Ishikawa (cell line): ENCODE data around the gene SNCAIP.

ENCODE experiments used
- CEBPB ChIP-seq: IDR thresholded peaks from 2 replicates; pipeline ENCODE4 v1.6.1; 2012
- CREB1 ChIP-seq: IDR thresholded peaks from 2 replicates; pipeline ENCODE4 v1.6.1; 2012; ENCODE audit warnings: low read depth
- EGR1 ChIP-seq: IDR thresholded peaks from 2 replicates; pipeline ENCODE4 v1.6.1; 2012
- EP300 ChIP-seq: IDR thresholded peaks from 2 replicates; pipeline ENCODE4 v1.6.1; 2012; ENCODE audit warnings: borderline replicate concordance
- FOXM1 ChIP-seq: IDR thresholded peaks from 2 replicates; pipeline ENCODE4 v1.6.1; 2012; ENCODE audit warnings: low read depth, borderline replicate concordance
- NFIC ChIP-seq: IDR thresholded peaks from 2 replicates; pipeline ENCODE4 v1.6.1; 2012
- RAD21 ChIP-seq: IDR thresholded peaks from 2 replicates; pipeline ENCODE4 v1.6.1; 2012; ENCODE audit warnings: low read depth
- TAF1 ChIP-seq: IDR thresholded peaks from 2 replicates; pipeline ENCODE4 v1.6.1; 2012; ENCODE audit warnings: low read depth, mild to moderate bottlenecking
- TCF12 ChIP-seq: IDR thresholded peaks from 2 replicates; pipeline ENCODE4 v1.6.1; 2012; ENCODE audit warnings: low read depth
- TEAD4 ChIP-seq: IDR thresholded peaks from 2 replicates; pipeline ENCODE4 v1.6.1; 2012
- YY1 ChIP-seq: IDR thresholded peaks from 2 replicates; pipeline ENCODE4 v1.6.1; 2012; ENCODE audit warnings: low read depth
- ZBTB7A ChIP-seq: IDR thresholded peaks from 2 replicates; pipeline ENCODE4 v1.6.1; 2012; ENCODE audit warnings: low read depth
- TF ChIP-seq, protein P1 (sequence below): IDR thresholded peaks from 2 replicates; pipeline ENCODE4 v1.6.1; 2012
- TF ChIP-seq, protein P2 (sequence below): IDR thresholded peaks from 2 replicates; pipeline ENCODE4 v1.6.1; 2012; ENCODE audit warnings: low read depth, mild to moderate bottlenecking
- TF ChIP-seq, protein P3 (sequence below): IDR thresholded peaks from 2 replicates; pipeline ENCODE4 v1.6.1; 2012

Gene SNCAIP

DNA sequence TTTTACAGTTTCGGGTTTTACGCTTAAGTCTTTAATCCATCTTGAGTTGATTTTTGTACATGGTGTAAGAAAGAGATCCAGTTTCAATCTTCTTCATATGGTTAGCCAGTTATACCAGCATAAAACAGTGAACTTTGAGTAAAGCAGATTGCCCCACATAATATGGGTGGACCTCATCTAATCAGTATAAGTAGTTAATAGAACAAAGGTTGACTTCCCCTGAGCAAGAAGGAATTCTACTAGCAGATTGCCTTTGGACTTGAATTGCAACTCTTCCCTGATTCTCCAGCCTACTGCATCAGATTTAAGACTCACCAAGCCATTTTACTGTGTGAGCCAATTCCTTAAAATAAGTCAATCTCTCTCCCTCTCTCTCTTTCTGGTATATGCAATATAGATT lies 173.2 kb downstream of the SNCAIP start:
- TF ChIP-seq, protein P1, sequence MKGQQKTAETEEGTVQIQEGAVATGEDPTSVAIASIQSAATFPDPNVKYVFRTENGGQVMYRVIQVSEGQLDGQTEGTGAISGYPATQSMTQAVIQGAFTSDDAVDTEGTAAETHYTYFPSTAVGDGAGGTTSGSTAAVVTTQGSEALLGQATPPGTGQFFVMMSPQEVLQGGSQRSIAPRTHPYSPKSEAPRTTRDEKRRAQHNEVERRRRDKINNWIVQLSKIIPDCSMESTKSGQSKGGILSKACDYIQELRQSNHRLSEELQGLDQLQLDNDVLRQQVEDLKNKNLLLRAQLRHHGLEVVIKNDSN = no peak
- TF ChIP-seq FOXM1 (no peak), YY1 (no peak), EGR1 (no peak), TAF1 (no peak), RAD21 (no peak), CREB1 (no peak), EP300 (no peak), TCF12 (no peak), TEAD4 (no peak), ZBTB7A (no peak), NFIC (no peak), CEBPB (no peak)
- TF ChIP-seq, protein P2, sequence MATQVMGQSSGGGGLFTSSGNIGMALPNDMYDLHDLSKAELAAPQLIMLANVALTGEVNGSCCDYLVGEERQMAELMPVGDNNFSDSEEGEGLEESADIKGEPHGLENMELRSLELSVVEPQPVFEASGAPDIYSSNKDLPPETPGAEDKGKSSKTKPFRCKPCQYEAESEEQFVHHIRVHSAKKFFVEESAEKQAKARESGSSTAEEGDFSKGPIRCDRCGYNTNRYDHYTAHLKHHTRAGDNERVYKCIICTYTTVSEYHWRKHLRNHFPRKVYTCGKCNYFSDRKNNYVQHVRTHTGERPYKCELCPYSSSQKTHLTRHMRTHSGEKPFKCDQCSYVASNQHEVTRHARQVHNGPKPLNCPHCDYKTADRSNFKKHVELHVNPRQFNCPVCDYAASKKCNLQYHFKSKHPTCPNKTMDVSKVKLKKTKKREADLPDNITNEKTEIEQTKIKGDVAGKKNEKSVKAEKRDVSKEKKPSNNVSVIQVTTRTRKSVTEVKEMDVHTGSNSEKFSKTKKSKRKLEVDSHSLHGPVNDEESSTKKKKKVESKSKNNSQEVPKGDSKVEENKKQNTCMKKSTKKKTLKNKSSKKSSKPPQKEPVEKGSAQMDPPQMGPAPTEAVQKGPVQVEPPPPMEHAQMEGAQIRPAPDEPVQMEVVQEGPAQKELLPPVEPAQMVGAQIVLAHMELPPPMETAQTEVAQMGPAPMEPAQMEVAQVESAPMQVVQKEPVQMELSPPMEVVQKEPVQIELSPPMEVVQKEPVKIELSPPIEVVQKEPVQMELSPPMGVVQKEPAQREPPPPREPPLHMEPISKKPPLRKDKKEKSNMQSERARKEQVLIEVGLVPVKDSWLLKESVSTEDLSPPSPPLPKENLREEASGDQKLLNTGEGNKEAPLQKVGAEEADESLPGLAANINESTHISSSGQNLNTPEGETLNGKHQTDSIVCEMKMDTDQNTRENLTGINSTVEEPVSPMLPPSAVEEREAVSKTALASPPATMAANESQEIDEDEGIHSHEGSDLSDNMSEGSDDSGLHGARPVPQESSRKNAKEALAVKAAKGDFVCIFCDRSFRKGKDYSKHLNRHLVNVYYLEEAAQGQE = no peak
- TF ChIP-seq, protein P3, sequence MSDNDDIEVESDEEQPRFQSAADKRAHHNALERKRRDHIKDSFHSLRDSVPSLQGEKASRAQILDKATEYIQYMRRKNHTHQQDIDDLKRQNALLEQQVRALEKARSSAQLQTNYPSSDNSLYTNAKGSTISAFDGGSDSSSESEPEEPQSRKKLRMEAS = no peak

DNA sequence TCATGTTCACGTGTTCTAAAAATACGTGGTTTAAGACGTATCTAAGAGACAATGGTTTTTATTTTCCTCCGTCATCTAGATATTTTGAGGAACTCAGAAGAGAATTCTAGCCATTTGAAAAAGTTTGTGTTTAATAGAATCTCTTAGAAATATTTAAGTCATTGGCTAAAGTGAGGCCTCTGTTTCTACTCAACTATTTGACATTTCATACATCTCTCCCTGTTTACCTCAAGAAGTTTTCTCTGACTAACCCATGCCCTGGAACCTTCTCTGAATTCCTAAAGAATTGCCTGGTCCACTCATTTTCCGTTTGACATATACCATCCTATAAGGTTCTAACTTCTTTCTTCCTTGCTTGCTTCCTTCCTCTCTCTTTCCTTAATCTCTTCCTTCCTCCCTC lies 178.7 kb downstream of the SNCAIP start:
- no peak for TF ChIP-seq CREB1
- TF ChIP-seq TEAD4 = no peak
- TF ChIP-seq RAD21 = no peak
- TF ChIP-seq, protein P1 = no peak
- TF ChIP-seq FOXM1 = no peak
- TF ChIP-seq NFIC = no peak
- TF ChIP-seq EP300 = no peak
- TF ChIP-seq CEBPB = no peak
- no peak for TF ChIP-seq TAF1
- no peak for TF ChIP-seq ZBTB7A

DNA sequence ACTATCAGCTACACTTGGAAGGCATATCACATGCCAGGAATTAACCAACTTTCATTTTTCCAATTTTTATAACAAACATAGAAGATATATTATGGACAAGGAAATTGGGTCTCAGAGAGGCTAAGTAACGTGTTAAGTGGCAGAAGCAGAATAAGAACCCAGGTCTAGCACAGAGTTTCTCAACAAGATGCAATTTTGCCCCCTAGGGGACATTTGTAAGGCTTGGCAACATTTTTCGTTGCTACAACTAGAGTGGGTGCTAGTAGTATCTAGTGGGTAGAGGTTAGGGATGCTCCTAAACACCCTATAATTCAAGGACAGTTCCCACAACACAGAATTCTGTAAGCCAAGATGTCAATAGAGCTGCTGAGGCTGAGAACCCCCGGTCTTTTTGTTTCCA lies 180.6 kb downstream of the SNCAIP start:
- TF ChIP-seq RAD21 (peak; percentile 31; the same call in 1 of the 2 replicates), EGR1 (no peak)

DNA sequence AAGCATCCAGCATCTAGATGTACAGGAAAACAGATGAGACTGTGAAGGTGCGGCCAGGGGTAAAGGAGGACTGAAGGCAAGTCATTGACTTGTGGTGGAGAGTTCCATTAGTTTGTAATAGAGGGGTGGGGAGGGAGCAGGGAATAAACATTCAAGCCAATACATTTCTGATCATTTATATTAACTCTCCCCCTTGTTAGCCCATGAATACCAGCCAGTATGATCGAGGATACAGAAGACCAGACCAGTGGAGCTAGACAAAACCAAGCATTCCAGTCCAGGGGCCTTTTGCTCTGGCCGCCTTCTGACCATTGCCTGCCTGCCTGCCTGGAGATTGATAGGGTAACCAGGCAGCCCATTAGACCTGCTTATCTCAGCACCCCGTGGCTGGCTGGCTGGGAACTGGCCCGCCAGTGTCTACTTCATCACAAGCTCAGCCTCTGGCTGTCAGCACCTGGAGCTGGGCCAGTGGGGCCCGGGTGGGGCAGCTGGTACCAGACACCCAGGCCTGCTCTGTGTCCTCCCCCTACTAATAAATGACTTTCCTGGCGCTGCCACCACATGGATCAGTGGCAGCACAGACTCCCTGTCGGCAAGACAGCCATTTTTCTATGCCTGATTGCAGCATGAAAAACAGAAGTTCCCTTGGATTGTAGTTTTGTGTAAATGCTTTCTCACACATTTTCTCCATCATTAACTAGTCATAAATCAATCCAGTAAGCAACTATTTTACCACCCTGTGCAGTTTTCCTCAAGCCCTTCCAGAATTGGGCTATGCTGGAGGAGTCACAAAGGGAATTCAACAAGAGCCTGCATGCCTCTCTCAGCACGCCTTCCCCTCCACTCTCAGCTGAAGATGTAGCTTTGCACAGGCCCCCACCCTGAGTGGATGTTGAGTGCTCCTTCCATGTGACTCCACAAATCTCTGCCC lies 181.3 kb downstream of the SNCAIP start:
- no peak for TF ChIP-seq ZBTB7A
- TF ChIP-seq NFIC = peak; percentile 86
- TF ChIP-seq, protein P1 = no peak
- TF ChIP-seq TCF12 = peak; percentile 47; the same call in 1 of the 2 replicates
- TF ChIP-seq YY1 = no peak

DNA sequence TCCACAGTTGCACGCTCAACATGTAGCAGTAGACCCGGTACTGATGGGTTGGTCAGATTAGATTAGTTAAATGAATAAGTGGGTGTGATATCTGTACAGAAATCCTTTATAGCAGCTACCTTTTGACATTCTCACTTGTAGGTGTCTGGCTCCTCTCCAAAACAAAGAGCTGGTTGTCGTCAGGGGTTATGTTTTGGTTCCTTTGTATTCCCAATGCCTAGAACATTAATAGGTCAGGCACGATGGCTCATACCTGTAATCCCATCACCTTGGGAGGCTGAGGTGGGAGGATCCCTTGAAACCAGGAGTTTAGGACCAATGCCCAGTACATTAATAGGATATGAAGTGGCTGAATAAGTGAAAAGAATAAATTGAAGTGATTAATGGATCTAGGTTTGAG lies 182.1 kb downstream of the SNCAIP start:
- TF ChIP-seq NFIC (no peak), EP300 (no peak), TCF12 (no peak), EGR1 (no peak), TEAD4 (no peak), RAD21 (no peak)
- TF ChIP-seq, protein P1 = no peak

DNA sequence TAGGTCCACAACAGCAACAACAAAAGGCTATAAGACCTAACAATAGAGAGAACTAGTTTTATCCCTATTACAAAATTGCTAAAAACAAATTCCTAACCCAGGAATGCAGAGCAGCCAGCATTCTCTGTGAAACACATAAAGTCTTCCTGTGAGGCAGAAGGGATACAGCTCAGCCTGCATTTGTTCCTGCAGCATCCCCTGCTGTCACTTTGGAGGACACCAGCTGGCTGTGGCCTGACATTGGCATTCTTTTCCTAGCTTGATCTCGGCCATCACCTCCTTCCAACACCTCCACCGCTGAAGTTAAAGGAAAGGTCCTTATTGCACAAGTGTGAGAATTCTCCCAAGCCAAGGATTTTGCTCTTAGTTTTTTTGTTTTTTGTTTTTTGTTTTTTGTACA lies 186.1 kb downstream of the SNCAIP start:
- no peak for TF ChIP-seq ZBTB7A
- no peak for TF ChIP-seq TEAD4
- TF ChIP-seq NFIC = no peak
- no peak for TF ChIP-seq EP300
- TF ChIP-seq YY1 = no peak
- TF ChIP-seq, protein P2 = no peak
- no peak for TF ChIP-seq CEBPB
- no peak for TF ChIP-seq TCF12
- TF ChIP-seq RAD21 = 0 out of 2 replicates have a peak, but pooled peaks have one; percentile 11
